IPS-NIHi11 (cell line): ENCODE results near the gene CHST11.

ENCODE experiments used
- DNase-seq: peaks from one replicate; pipeline ENCODE4 v3.0.0; 2012; ENCODE audit warnings: mixed read lengths, low spot score

The CHST11 gene

GRCh38 chr12:104809251-104809650 is 352.5 kb downstream of the CHST11 start:
- no peak for DNase-seq

DNA sequence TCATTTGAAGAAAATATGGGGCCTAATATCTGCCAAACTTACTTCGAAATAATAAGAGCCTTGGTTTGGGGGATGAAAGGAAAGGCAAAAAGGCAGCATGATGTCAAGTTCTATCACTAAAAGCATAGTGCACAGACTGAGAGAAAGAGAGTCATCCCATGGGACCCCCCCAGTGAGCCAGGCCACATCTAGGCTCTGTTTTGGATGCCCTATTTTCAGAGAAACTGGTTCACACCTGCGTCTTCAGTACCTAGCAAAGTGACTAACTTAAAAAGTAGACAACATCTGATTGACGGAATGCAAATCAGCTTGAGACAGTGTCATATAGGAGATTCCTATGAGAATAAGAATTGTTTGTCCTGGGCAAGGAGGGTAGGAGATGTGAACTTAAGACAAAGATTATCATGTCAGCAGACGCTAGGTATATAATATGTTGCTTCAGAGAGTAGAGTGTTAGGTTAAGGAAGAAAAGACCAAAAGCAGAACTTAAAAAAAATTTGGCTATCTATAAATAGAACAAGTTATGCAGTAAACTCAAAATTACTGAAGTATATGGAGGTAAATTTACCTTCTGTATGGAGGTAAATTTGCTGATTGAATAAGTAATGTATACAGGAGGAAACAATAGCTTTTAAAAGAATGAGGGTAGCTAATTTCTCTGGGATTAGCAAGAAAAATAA is 353.1 kb downstream of the CHST11 start:
- no peak for DNase-seq
